ENCODE measurements around the gene IL36B.

The IL36B gene

DNA sequence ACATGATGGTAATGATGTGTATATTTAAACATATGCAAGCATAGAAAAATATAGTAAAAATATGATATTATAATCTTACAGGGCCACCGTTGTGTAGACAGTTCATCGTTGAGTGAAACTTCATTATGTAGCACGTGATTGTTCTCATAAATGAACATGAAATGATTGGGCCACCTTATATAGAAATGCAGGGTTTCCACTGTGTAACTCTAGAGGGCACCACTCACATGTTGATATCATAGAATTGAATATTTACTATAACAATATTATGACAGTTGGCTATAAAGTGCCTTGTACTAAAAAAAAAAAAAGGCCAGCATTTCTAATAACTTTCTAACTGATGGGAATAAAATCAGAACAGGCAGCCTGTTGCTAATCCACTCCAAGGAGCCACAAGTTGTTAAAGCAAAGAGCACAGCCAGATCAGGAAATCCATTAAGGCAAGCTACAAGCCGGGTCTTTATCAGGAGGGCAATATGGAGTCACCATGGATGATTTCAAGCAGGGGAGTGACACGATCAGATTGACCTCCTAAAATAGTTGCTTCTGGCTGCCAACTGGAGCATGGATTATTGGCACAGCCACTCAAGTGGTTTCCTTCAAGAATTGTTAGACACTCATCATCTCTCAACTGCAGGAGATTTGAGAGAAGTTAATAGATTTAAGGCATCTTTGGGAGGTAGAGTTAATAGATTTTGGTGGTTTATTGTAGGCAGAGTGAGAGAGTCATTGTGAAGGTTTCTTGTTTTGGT lies 31.8 kb upstream of the IL36B start:
- Histone ChIP-seq H2BK120ac (ENCODE audit: low read depth, low read length) (no peak overlapping the region), H3K27me3 (ENCODE audit: control insufficient read depth in 1 of 2, insufficient read depth in 1 of 2, low read length in 2 of 2) (peaks cover 2 to 60% of the 10 kb centered on the region in 2 experiments), H3K79me1 (replicated peaks; ENCODE audit: low read length, poor library complexity, severe bottlenecking) (no peaks in the 10 kb centered on the region), H3K27ac (ENCODE audit: low read length, poor library complexity, severe bottlenecking) (no peak overlapping the region), H2AK5ac (ENCODE audit: low read length, severe bottlenecking) (no peak overlapping the region), H3K18ac (ENCODE audit: low read depth in 1 of 2, low read length in 2 of 2) (no peak overlapping the region), H2BK5ac (ENCODE audit: low read depth, low read length, poor library complexity, severe bottlenecking) (no peak overlapping the region), H3K4me2 (ENCODE audit: low read length, poor library complexity, severe bottlenecking) (no peak overlapping the region), H4K8ac (ENCODE audit: low read length) (no peak overlapping the region), H3K9ac (ENCODE audit: low read length) (no peak overlapping the region), H3K4me1 (ENCODE audit: control insufficient read depth, insufficient read depth, low read depth, low read length) (no peaks in the 10 kb centered on the region), H4K91ac (ENCODE audit: low read length) (no peak overlapping the region), H3K4ac (ENCODE audit: low read depth in 1 of 2, low read length in 2 of 2) (no peak overlapping the region), H2BK12ac (ENCODE audit: low read length in 2 of 2) (no peak overlapping the region), H2BK15ac (ENCODE audit: low read depth, poor library complexity, severe bottlenecking) (no peak overlapping the region), H2AFZ (ENCODE audit: low read depth, low read length) (no peak overlapping the region), H3K14ac (ENCODE audit: low read length in 2 of 2) (no peak overlapping the region), H3K9me3 (ENCODE audit: control insufficient read depth, low read length) (no peaks in the 10 kb centered on the region), H3K36me3 (ENCODE audit: control insufficient read depth in 1 of 2, insufficient read depth in 2 of 2, low read depth in 1 of 2, low read length in 2 of 2) (no peaks in the 10 kb centered on the region), H3K4me3 (ENCODE audit: insufficient read depth in 1 of 2, low read depth in 1 of 2, low read length in 2 of 2) (no peak overlapping the region), H3K23ac (ENCODE audit: low read length in 2 of 2) (no peak overlapping the region)
- 73% methylated on average over 5 of the region's 5 CpGs for WGBS
- DNase-seq = no peak

DNA sequence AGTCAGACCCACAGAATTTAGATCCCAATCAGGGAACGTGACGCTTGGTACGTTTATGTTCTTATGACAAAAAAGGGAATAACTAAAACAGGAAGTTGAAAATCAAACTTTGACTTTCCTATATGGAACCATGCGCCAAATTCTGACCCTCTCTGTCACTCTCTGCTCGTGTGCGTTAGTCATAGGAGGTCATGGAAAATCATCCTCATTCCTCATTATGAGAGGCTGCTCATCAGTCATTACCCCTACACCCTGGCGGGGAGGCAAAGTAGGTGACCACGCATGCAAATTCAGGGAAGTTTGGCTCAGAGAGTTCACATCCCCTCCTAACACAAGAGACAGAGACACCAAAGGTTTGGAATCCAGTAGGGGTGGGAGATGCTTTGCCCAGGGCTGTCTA lies 30.6 kb upstream of the IL36B start:
- Histone ChIP-seq H3K4ac (ENCODE audit: low read depth in 1 of 2, low read length in 2 of 2) (no peak overlapping the region), H3K79me1 (replicated peaks; ENCODE audit: low read length, poor library complexity, severe bottlenecking) (no peaks in the 10 kb centered on the region), H4K8ac (ENCODE audit: low read length) (no peak overlapping the region), H3K23ac (ENCODE audit: low read length in 2 of 2) (no peak overlapping the region), H3K9ac (ENCODE audit: low read length) (no peak overlapping the region), H3K27me3 (ENCODE audit: control insufficient read depth in 1 of 2, insufficient read depth in 1 of 2, low read length in 2 of 2) (peaks cover 0 to 55% of the 10 kb centered on the region in 2 experiments), H3K4me2 (ENCODE audit: low read length, poor library complexity, severe bottlenecking) (no peak overlapping the region), H3K4me3 (ENCODE audit: insufficient read depth in 1 of 2, low read depth in 1 of 2, low read length in 2 of 2) (no peak overlapping the region), H2BK5ac (ENCODE audit: low read depth, low read length, poor library complexity, severe bottlenecking) (no peak overlapping the region), H4K91ac (ENCODE audit: low read length) (no peak overlapping the region), H2AFZ (ENCODE audit: low read depth, low read length) (no peak overlapping the region), H3K9me3 (ENCODE audit: control insufficient read depth, low read length) (no peaks in the 10 kb centered on the region), H3K18ac (ENCODE audit: low read depth in 1 of 2, low read length in 2 of 2) (no peak overlapping the region), H3K36me3 (ENCODE audit: control insufficient read depth in 1 of 2, insufficient read depth in 2 of 2, low read depth in 1 of 2, low read length in 2 of 2) (no peaks in the 10 kb centered on the region), H3K27ac (ENCODE audit: low read length, poor library complexity, severe bottlenecking) (no peak overlapping the region), H2BK15ac (ENCODE audit: low read depth, poor library complexity, severe bottlenecking) (no peak overlapping the region), H2AK5ac (ENCODE audit: low read length, severe bottlenecking) (no peak overlapping the region), H2BK12ac (ENCODE audit: low read length in 2 of 2) (no peak overlapping the region), H3K4me1 (ENCODE audit: control insufficient read depth, insufficient read depth, low read depth, low read length) (no peaks in the 10 kb centered on the region), H3K14ac (ENCODE audit: low read length in 2 of 2) (no peak overlapping the region), H2BK120ac (ENCODE audit: low read depth, low read length) (no peak overlapping the region)
- WGBS = 88% methylated on average over 8 of the region's 8 CpGs
- no peak for DNase-seq

GRCh38 chr2:113081488-113082210 lies 29.0 kb upstream of the IL36B start:
- Histone ChIP-seq H2BK15ac (ENCODE audit: low read depth, poor library complexity, severe bottlenecking) (no peak overlapping the region), H3K9ac (ENCODE audit: low read length) (no peak overlapping the region), H2AFZ (ENCODE audit: low read depth, low read length) (no peak overlapping the region), H3K23ac (ENCODE audit: low read length in 2 of 2) (no peak overlapping the region), H3K4me2 (ENCODE audit: low read length, poor library complexity, severe bottlenecking) (no peak overlapping the region), H3K14ac (ENCODE audit: low read length in 2 of 2) (no peak overlapping the region), H2BK5ac (ENCODE audit: low read depth, low read length, poor library complexity, severe bottlenecking) (no peak overlapping the region), H3K9me3 (ENCODE audit: control insufficient read depth, low read length) (no peaks in the 10 kb centered on the region), H3K4me1 (ENCODE audit: control insufficient read depth, insufficient read depth, low read depth, low read length) (peaks cover 2% of the 10 kb centered on the region), H3K18ac (ENCODE audit: low read depth in 1 of 2, low read length in 2 of 2) (no peak overlapping the region), H3K79me1 (replicated peaks; ENCODE audit: low read length, poor library complexity, severe bottlenecking) (no peaks in the 10 kb centered on the region), H2BK12ac (ENCODE audit: low read length in 2 of 2) (no peak overlapping the region), H2BK120ac (ENCODE audit: low read depth, low read length) (no peak overlapping the region), H3K36me3 (ENCODE audit: control insufficient read depth in 1 of 2, insufficient read depth in 2 of 2, low read depth in 1 of 2, low read length in 2 of 2) (no peaks in the 10 kb centered on the region), H3K4me3 (ENCODE audit: insufficient read depth in 1 of 2, low read depth in 1 of 2, low read length in 2 of 2) (no peak overlapping the region), H4K91ac (ENCODE audit: low read length) (no peak overlapping the region), H3K27ac (ENCODE audit: low read length, poor library complexity, severe bottlenecking) (no peak overlapping the region), H4K8ac (ENCODE audit: low read length) (no peak overlapping the region), H3K4ac (ENCODE audit: low read depth in 1 of 2, low read length in 2 of 2) (no peak overlapping the region), H3K27me3 (ENCODE audit: control insufficient read depth in 1 of 2, insufficient read depth in 1 of 2, low read length in 2 of 2) (peaks cover 4 to 63% of the 10 kb centered on the region in 2 experiments), H2AK5ac (ENCODE audit: low read length, severe bottlenecking) (no peak overlapping the region)
- whole genome bisulfite sequencing = 55% methylated on average over 2 of the region's 2 CpGs
- no peak for DNase-seq

DNA sequence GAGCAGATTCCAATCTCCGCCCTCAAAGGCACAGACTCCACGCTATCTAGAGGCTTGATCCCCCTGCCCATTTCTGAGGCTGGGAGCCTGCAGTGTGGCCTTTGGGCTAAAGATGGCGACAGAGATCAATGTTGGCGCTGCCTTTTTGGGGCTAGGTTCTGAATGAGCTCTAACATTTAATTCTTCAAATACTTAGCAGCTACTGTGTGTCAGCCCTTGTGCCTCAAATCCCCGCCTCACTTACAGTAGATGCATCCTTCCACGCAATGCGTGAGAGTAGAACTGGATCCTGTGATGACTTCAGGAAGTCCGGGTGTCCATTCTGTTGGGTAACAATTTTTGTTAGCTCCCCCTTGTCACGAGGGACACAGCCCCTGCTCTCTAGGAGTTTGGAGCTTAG lies 27.5 kb upstream of the IL36B start:
- no peak overlapping the region for H3K14ac ChIP-seq (ENCODE audit: low read length in 2 of 2)
- no peak overlapping the region for H3K4me3 ChIP-seq (ENCODE audit: insufficient read depth in 1 of 2, low read depth in 1 of 2, low read length in 2 of 2)
- H3K27ac ChIP-seq (ENCODE audit: low read length, poor library complexity, severe bottlenecking) = no peak overlapping the region
- H3K79me1 ChIP-seq (replicated peaks; ENCODE audit: low read length, poor library complexity, severe bottlenecking) = no peaks in the 10 kb centered on the region
- no peak overlapping the region for H3K18ac ChIP-seq (ENCODE audit: low read depth in 1 of 2, low read length in 2 of 2)
- WGBS = 21% methylated on average over 8 of the region's 9 CpGs
- no peak overlapping the region for H3K23ac ChIP-seq (ENCODE audit: low read length in 2 of 2)
- H3K4me2 ChIP-seq (ENCODE audit: low read length, poor library complexity, severe bottlenecking) = no peak overlapping the region
- H2AK5ac ChIP-seq (ENCODE audit: low read length, severe bottlenecking) = no peak overlapping the region
- H3K36me3 ChIP-seq (ENCODE audit: control insufficient read depth in 1 of 2, insufficient read depth in 2 of 2, low read depth in 1 of 2, low read length in 2 of 2) = no peaks in the 10 kb centered on the region
- H3K9ac ChIP-seq (ENCODE audit: low read length) = peak overlapping the region; percentile 53
- no peak overlapping the region for H2BK12ac ChIP-seq (ENCODE audit: low read length in 2 of 2)
- no peaks in the 10 kb centered on the region for H3K9me3 ChIP-seq (ENCODE audit: control insufficient read depth, low read length)
- peaks cover 15 to 73% of the 10 kb centered on the region in 2 experiments for H3K27me3 ChIP-seq (ENCODE audit: control insufficient read depth in 1 of 2, insufficient read depth in 1 of 2, low read length in 2 of 2)
- DNase-seq = peak; percentile 9
- peaks cover 2% of the 10 kb centered on the region for H3K4me1 ChIP-seq (ENCODE audit: control insufficient read depth, insufficient read depth, low read depth, low read length)
- H2AFZ ChIP-seq (ENCODE audit: low read depth, low read length) = no peak overlapping the region
- no peak overlapping the region for H2BK120ac ChIP-seq (ENCODE audit: low read depth, low read length)
- H4K91ac ChIP-seq (ENCODE audit: low read length) = no peak overlapping the region
- no peak overlapping the region for H3K4ac ChIP-seq (ENCODE audit: low read depth in 1 of 2, low read length in 2 of 2)
- no peak overlapping the region for H2BK15ac ChIP-seq (ENCODE audit: low read depth, poor library complexity, severe bottlenecking)
- H4K8ac ChIP-seq (ENCODE audit: low read length) = no peak overlapping the region
- H2BK5ac ChIP-seq (ENCODE audit: low read depth, low read length, poor library complexity, severe bottlenecking) = no peak overlapping the region
